CD4-positive, alpha-beta T cell treated with Interleukin-6 for 4 hours (primary cell): ENCODE results near the gene HRH2.
"Not testable (repeated sequence)": the region's sequence is repeated elsewhere in the genome, so short reads cannot be mapped to it uniquely, and the experiment has no call there.

Source experiments
- DNase-seq: peaks from one replicate; pipeline ENCODE4 v3.0.0-alpha.2; 2020; ENCODE audit warnings: mixed read lengths

HRH2 gene

GRCh38 chr5:175657593-175658271 is at the start of gene HRH2:
HRH2 (plus strand) TSS chr5:175658071; CDS start chr5:175683234, 25,163 bp downstream.
- DNase-seq = peak; percentile 68

- DNase-seq = peak; percentile 4
Measured at GRCh38 chr5:175609526-175609925, 48.3 kb upstream of the HRH2 start.

GRCh38 chr5:175610381-175610780 is 47.5 kb upstream of the HRH2 start:
- no peak for DNase-seq

- DNase-seq = no peak
Measured at GRCh38 chr5:175610898-175611297, 47.0 kb upstream of the HRH2 start.

GRCh38 chr5:175614223-175614815 is 43.6 kb upstream of the HRH2 start:
- no peak for DNase-seq

GRCh38 chr5:175614861-175615260 is 43.0 kb upstream of the HRH2 start:
- DNase-seq = no peak

- no peak for DNase-seq
Measured at GRCh38 chr5:175616083-175616482, 41.8 kb upstream of the HRH2 start.

- DNase-seq = not testable (repeated sequence)
Measured at GRCh38 chr5:175616527-175616926, 41.3 kb upstream of the HRH2 start.

GRCh38 chr5:175617447-175617846 is 40.4 kb upstream of the HRH2 start:
- peak; percentile 22 for DNase-seq

- no peak for DNase-seq
Measured at GRCh38 chr5:175620527-175620926, 37.3 kb upstream of the HRH2 start.

GRCh38 chr5:175621971-175622370 is 35.9 kb upstream of the HRH2 start:
- DNase-seq = no peak

GRCh38 chr5:175623088-175623487 is 34.8 kb upstream of the HRH2 start:
- no peak for DNase-seq

GRCh38 chr5:175624316-175624715 is 33.6 kb upstream of the HRH2 start:
- DNase-seq = no peak

- no peak for DNase-seq
Measured at GRCh38 chr5:175627005-175627404, 30.9 kb upstream of the HRH2 start.

- DNase-seq = no peak
Measured at GRCh38 chr5:175627739-175628138, 30.1 kb upstream of the HRH2 start.

GRCh38 chr5:175628668-175629067 is 29.2 kb upstream of the HRH2 start:
- no peak for DNase-seq

GRCh38 chr5:175629261-175629660 is 28.6 kb upstream of the HRH2 start:
- no peak for DNase-seq

GRCh38 chr5:175629793-175630192 is 28.1 kb upstream of the HRH2 start:
- DNase-seq = no peak

GRCh38 chr5:175635854-175636584 is 21.9 kb upstream of the HRH2 start:
- no peak for DNase-seq

GRCh38 chr5:175638305-175638704 is 19.6 kb upstream of the HRH2 start:
- no peak for DNase-seq

- peak; percentile 22 for DNase-seq
Measured at GRCh38 chr5:175640106-175640775, 17.6 kb upstream of the HRH2 start.

GRCh38 chr5:175642998-175643397 is 14.9 kb upstream of the HRH2 start:
- DNase-seq = no peak

GRCh38 chr5:175646251-175646650 is 11.6 kb upstream of the HRH2 start:
- no peak for DNase-seq

- no peak for DNase-seq
Measured at GRCh38 chr5:175649967-175650366, 7.9 kb upstream of the HRH2 start.
